Upper lobe of right lung (tissue), 1 donor: ENCODE data around the gene NDUFB7. TPM values are rescaled to one million over a fixed set of nuclear protein-coding genes. Genes with fewer than 3 reads are reported as not detected.
A peak's percentile ranks its signal among the peaks of the same experiment; 100 is the strongest.

Experiments used
- ATAC-seq: fragments of 200-7000 bp; cut with Tn5 transposase; one replicate; pipeline ENCODE4 v1.9.1; 2020; ENCODE audit warnings: mild to moderate bottlenecking, moderate library complexity
- DNase-seq: peaks from one replicate; pipeline ENCODE4 v3.0.0-alpha.2; 2020
- H3K27ac ChIP-seq: fragments of 200-600 bp; one replicate; pipeline ENCODE4 v1.8.0; 2022
- H3K27me3 ChIP-seq: fragments of 200-600 bp; one replicate; pipeline ENCODE4 v1.8.0; 2022; ENCODE audit warnings: mild to moderate bottlenecking
- H3K36me3 ChIP-seq: fragments of 200-600 bp; one replicate; pipeline ENCODE4 v1.8.0; 2022
- H3K4me1 ChIP-seq: fragments of 200-600 bp; one replicate; pipeline ENCODE4 v1.8.0; 2022
- H3K4me3 ChIP-seq: fragments of 200-600 bp; one replicate; pipeline ENCODE4 v1.8.0; 2022; ENCODE audit warnings: mild to moderate bottlenecking
- H3K9me3 ChIP-seq: fragments of 200-600 bp; one replicate; pipeline ENCODE4 v1.8.0; 2022
- intact Hi-C: fragments of 100-400 bp; cut with DNase I; formaldehyde crosslinking; loops from one replicate; pipeline ENCODE4 v1.11.0; 2022
- total RNA-seq: library from RNA; stranded (reverse); fragmentation: NEBNext Ultra II Directional; extraction: Animal tissue kit (Norgen Biotek cat#: 25700); gene quantifications from one replicate; pipeline ENCODE4 v1.2.1, GENCODE V29; 2021
- TF ChIP-seq, protein P1 (sequence below): fragments of 200-600 bp; IDR thresholded peaks from one replicate; pipeline ENCODE4 v1.8.0; 2022; ENCODE audit warnings: antibody characterized with exemption
- donor health status: DM: no; HTN: yes; CAD: no; lungs with severe emphysema.

NDUFB7 gene
- total RNA-seq, 1 donor from 2014 or later: 113 TPM

DNA sequence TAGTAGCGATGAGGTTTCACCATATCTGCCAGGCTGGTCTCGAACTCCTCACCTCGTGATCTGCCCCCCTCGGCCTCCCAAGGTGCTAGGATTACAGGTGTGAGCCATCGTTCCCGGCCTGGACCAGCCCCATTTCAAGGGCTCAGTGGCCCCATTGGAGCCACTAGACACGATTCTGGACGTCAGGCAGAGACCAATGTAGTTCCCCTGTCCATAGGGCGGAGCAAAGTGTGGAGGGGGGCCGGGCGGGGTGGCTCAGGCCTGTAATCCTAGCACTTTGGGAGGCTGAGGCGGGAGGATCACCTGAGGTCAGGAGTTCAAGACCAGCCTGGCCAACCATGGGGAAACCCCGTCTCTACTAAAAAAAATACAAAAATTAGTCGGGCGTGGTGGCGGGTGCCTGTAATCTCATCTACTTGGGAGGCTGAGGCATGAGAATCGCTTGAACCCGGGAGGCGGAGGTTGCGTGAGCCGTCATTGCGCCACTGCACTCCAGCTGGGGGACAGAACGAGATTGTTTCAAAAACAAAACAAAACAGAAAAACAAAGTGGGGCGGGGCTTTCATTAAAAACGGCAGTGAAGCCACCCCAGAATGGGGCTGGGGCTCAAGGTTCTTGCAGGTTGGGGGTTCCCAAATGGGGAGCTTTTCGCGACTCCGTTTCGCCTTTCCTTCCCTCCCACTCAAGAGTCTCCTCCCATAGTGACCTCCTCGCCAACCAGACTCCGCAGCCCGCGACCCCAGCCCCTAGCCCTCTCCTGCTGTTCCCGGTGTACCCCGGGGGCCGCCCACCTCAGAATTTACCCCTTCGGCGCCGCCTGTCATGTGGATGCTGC is 43.2 kb downstream of the NDUFB7 start:
- TF ChIP-seq, protein P1, sequence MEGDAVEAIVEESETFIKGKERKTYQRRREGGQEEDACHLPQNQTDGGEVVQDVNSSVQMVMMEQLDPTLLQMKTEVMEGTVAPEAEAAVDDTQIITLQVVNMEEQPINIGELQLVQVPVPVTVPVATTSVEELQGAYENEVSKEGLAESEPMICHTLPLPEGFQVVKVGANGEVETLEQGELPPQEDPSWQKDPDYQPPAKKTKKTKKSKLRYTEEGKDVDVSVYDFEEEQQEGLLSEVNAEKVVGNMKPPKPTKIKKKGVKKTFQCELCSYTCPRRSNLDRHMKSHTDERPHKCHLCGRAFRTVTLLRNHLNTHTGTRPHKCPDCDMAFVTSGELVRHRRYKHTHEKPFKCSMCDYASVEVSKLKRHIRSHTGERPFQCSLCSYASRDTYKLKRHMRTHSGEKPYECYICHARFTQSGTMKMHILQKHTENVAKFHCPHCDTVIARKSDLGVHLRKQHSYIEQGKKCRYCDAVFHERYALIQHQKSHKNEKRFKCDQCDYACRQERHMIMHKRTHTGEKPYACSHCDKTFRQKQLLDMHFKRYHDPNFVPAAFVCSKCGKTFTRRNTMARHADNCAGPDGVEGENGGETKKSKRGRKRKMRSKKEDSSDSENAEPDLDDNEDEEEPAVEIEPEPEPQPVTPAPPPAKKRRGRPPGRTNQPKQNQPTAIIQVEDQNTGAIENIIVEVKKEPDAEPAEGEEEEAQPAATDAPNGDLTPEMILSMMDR: no peak
- H3K9me3 ChIP-seq: no peaks in the 10 kb centered on the region
- ATAC-seq: no peak
- no peaks in the 10 kb centered on the region for H3K27me3 ChIP-seq
- DNase-seq: peak; percentile 72
- peak overlapping the region; percentile 79 for H3K4me3 ChIP-seq
- peaks cover 9% of the 10 kb centered on the region for H3K4me1 ChIP-seq
- no peaks in the 10 kb centered on the region for H3K36me3 ChIP-seq
- intact Hi-C loops: no loop called here
- peak overlapping the region; percentile 66 for H3K27ac ChIP-seq

DNA sequence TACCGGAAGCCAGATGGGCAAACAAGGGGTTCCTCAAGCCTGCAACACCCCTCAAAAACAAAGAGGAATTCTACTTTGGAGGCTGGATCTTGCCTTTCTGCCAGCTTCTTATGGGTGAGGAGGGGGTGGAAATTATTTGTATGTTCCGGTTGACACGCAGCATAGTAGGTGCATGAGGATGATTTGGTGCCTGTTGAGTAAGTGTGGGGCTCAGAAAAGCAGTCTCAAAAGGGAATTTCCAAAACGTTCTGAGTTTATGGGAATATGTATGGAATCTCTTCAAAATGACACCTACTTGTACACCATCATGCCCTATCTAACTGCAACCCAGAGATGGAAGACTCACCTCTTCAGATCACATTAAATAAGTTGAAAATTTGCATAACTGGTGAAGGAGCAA is 45.4 kb downstream of the NDUFB7 start:
- no peak overlapping the region for H3K27ac ChIP-seq

DNA sequence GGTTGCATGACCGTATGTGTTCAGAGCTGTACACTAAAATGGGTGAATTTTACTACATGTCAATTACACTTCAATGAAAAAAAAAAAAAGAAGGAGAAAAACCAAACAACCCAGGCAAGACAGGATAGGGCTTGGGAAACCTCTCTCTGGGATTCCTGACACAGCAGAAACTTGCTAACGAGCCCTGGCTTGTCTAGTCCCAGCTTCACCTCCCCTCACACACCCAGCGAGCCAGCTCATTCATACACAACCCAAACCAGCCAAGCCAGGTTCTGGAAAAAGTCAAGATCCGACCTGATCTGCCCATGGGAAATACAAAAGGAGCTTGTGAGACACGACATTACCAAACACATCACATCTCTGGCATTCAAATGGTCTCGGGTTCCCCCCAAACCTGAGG is 46.1 kb downstream of the NDUFB7 start:
- no peaks in the 10 kb centered on the region for H3K36me3 ChIP-seq
- H3K4me3 ChIP-seq: no peak overlapping the region
- DNase-seq (no peak), ATAC-seq (no peak)
- H3K27me3 ChIP-seq: no peaks in the 10 kb centered on the region
- no peak overlapping the region for H3K27ac ChIP-seq
- TF ChIP-seq, protein P1: no peak
- intact Hi-C loops: no loop called here
- H3K4me1 ChIP-seq: peaks cover 6% of the 10 kb centered on the region
- H3K9me3 ChIP-seq: no peaks in the 10 kb centered on the region

More for the DNA sequence above, 45.4 kb downstream of the NDUFB7 start:
- DNase-seq (no peak), ATAC-seq (no peak)
- intact Hi-C loops: no loop called here
- Histone ChIP-seq H3K4me1 (peaks cover 9% of the 10 kb centered on the region), H3K36me3 (no peaks in the 10 kb centered on the region), H3K4me3 (no peak overlapping the region), H3K27me3 (no peaks in the 10 kb centered on the region), H3K9me3 (no peaks in the 10 kb centered on the region)
- TF ChIP-seq, protein P1: no peak

DNA sequence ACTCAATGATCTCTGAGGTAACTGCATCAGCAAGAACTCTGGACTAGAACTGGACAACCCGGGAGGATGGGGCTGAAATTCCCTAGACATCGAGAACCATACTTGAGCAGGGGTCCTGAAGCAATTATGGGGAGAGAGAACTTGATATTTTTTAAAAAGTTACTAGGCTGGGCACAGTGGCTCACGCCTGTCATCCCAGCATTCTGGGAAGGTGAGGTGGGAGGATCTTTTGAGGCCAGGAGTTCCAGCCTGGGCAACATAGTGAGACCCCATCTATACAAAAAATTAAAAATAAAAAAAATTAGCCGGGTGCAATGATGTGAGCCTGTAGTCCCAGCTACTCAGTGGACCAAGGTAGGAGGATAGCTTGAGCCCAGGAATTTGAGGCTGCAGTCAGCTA is 51.3 kb downstream of the NDUFB7 start:
- Histone ChIP-seq H3K27ac (no peak overlapping the region), H3K27me3 (no peaks in the 10 kb centered on the region), H3K4me1 (peaks cover 21% of the 10 kb centered on the region), H3K9me3 (no peaks in the 10 kb centered on the region), H3K4me3 (no peak overlapping the region), H3K36me3 (peaks cover 10% of the 10 kb centered on the region)
- intact Hi-C loops: no loop called here
- DNase-seq (no peak), ATAC-seq (no peak)
- TF ChIP-seq, protein P1: no peak

DNA sequence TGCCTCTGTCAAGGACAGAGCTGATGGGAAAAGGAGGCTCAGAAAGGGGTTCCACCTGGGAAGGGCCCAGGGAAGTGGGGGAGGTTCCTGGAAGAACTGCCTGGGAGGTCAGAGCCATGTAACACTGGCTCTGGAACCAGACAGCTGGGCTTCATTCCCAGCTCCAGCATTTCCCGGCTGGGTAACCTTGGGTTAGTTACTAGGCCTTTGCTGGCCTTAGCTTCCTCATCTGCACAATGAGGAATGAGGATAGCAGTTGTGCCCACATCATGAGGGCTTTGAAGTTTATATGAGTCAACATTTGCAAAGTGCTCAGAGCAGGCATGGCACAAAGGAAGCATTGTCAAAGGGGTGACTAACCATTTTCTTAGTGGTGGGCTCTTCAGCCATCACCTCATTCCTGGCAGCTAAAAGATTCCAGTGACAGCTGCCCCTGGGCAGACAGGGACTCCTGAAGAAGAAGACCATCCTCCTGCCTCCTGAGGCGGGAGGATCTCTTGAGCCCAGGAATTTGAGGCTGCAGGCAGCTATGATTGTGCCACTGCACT is 51.9 kb downstream of the NDUFB7 start:
- no peak for ATAC-seq
- H3K4me3 ChIP-seq: no peak overlapping the region
- no peaks in the 10 kb centered on the region for H3K27me3 ChIP-seq
- DNase-seq: no peak
- H3K9me3 ChIP-seq: no peaks in the 10 kb centered on the region
- peaks cover 28% of the 10 kb centered on the region for H3K4me1 ChIP-seq
- intact Hi-C loops: no loop called here
- peaks cover 16% of the 10 kb centered on the region for H3K36me3 ChIP-seq
- H3K27ac ChIP-seq: peak overlapping the region; percentile 95
- TF ChIP-seq, protein P1: no peak
